D721Med (cell line): ENCODE measurements around the gene TMEM132A.

Experiments used
- DNase-seq: peaks from one replicate; pipeline ENCODE4 v3.0.0; 2011; ENCODE audit warnings: low spot score; ENCODE audit not compliant: insufficient read length
- FAIRE-seq: peaks from 2 replicates; lab custom pipeline; 2011; peaks lifted over from hg19 to GRCh38; lab: Jason Lieb, UNC
- CTCF ChIP-seq: IDR thresholded peaks from 2 replicates; pipeline ENCODE4 v1.5.1; 2012; ENCODE audit warnings: mild to moderate bottlenecking, control low read depth; ENCODE audit not compliant: insufficient read depth; ENCODE audit errors: missing control alignments

The TMEM132A gene

DNA sequence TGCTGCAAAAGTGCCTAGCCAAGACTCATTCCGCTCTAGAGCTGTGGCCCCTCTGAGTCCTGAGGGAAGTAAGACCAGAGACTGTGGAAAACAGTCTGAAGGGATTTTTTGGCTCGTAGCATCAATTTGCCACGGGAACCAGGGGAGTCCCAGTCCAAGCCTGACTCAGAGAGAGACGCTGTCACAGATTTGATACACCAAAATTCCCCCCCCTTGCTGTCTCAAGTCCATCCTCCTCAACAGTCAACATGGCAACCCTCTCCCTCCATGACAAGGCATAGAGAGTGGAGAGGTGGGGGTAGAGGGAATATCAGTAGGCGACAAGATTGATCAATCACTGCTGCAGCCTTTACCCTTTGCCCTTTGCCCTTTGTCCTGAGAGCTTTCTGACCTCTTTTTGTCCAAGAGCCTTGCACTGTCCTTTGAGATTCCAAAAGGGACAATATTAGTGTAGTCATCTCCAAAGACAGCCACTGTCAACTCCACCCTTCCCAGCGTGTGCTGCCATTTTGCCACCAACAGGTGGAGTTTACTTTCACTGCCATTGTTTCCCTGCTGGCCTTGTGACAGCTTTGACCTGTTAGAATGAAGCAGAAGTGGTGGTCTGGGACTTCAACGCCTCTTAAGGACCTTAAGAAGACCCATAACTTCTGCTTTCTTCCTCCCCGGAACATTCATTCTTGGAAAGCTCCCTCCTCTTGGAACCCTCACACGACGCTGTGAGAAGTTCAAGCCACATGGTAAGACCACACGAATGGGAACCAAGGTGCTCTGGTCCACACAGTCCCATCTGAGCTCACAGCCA lies 20.4 kb downstream of the TMEM132A start:
- DNase-seq: no peak
- no peak for TF ChIP-seq CTCF
- FAIRE-seq: no peak

GRCh38 chr11:60945295-60945667 lies 21.0 kb downstream of the TMEM132A start:
- DNase-seq (no peak), FAIRE-seq (no peak)
- no peak for TF ChIP-seq CTCF

DNA sequence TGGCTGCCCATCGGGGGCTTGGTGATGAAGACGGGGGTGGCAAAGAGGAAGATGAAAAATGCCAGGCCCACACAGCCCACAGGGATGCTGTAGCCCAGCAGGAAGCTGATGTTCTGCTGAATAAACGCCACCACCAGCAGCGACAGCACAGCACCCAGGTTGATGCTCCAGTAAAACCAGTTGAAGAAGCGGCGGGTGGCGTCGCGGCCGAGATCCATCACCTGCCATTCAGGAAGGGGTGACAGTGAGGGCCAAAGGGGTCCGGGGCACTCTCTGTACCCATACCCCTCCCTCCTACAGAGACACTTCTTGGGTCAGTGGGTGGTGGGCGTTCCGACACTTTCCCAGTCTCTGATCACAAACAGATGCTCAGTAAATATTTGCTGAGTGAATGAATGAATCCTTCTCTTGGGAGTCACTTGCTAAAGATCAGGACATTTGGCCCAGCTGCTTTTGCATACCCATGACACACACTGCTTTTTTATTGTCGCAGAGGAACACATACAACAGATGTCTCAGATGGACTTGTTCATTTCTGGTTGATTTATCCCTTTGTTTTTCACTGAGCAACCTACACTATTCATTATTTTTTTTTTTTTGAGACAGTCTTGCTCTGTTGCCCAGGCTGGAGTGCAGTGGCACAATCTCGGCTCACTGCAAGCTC lies 22.5 kb downstream of the TMEM132A start:
- no peak for DNase-seq
- FAIRE-seq: no peak
- no peak for TF ChIP-seq CTCF

DNA sequence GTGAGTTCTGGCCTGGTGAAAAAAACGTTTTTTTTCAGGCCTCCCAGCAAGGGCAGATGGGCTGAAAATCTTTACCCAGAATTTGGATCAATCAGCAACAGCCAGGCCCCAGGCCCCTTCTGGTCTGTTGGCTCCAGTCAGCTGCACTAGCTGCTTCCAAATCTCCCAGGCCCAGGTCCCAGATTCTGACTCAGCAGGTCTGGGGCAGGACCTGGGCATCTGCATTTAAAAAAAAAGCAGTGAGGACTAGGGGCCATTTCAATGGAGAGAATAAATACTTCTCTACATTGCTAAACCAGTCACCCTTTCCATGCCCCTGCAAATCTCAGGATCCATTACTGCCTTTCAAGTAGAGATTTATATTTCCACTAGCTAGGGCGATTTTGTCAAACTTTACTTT lies 23.4 kb downstream of the TMEM132A start:
- DNase-seq (no peak), FAIRE-seq (no peak)
- no peak for TF ChIP-seq CTCF

DNA sequence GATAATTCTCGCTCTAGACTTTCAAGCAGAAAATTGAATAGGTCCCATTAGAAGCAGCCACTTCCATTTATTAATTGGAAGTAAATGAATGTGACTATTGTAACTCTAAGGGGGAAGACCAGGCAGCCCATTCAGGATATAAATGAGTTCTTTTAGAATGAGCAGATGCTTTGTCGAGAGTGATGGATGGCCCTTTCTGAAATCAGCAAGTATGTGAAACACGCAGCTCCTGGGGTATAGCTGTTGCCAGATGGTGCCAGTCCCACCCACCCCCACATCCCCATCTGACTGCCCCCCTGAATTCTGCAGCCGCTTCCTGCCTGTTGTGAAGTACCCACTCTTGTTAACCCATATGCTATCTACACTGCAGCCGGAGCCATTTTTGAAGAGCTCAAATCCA lies 24.0 kb downstream of the TMEM132A start:
- no peak for TF ChIP-seq CTCF

DNA sequence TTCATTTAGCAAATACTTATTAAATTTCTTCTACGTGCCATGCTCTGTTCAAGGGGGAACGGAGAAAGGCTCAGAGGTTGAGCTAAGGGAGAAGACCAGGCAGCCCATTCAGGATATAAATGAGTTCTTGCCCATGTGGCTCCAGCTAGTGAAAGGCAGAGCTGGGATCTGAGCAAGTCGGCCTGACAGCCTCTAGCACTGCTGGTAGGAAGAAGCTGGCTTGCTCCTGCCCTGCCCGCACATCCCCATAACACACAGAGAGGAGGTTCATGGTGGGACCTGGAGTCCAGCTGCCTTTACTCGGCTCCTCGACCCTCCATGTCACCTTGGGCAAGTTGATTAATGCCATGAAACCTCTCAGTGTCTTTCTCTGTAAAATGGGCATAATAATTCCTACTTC lies 25.8 kb downstream of the TMEM132A start:
- no peak for TF ChIP-seq CTCF
- FAIRE-seq (no peak), DNase-seq (no peak)

More for the DNA sequence above, 24.0 kb downstream of the TMEM132A start:
- no peak for FAIRE-seq
- DNase-seq: no peak
